IPS DF 19.7 (cell line): Measurements from ENCODE around the gene MTX1.
A peak's percentile ranks its signal among the peaks of the same experiment; 100 is the strongest.
"Not testable (repeated sequence)": the region's sequence is repeated elsewhere in the genome, so short reads cannot be mapped to it uniquely, and the experiment has no call there.

Source experiments
- DNase-seq: peaks from one replicate; pipeline ENCODE4 v3.0.0-alpha.2; 2013; ENCODE audit warnings: low read depth, low spot score

The MTX1 gene, protein sequence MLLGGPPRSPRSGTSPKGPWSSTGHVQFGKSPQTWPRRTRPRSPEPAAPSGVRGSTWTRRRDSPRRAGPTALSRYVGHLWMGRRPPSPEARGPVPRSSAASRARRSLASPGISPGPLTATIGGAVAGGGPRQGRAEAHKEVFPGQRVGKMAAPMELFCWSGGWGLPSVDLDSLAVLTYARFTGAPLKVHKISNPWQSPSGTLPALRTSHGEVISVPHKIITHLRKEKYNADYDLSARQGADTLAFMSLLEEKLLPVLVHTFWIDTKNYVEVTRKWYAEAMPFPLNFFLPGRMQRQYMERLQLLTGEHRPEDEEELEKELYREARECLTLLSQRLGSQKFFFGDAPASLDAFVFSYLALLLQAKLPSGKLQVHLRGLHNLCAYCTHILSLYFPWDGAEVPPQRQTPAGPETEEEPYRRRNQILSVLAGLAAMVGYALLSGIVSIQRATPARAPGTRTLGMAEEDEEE

DNA sequence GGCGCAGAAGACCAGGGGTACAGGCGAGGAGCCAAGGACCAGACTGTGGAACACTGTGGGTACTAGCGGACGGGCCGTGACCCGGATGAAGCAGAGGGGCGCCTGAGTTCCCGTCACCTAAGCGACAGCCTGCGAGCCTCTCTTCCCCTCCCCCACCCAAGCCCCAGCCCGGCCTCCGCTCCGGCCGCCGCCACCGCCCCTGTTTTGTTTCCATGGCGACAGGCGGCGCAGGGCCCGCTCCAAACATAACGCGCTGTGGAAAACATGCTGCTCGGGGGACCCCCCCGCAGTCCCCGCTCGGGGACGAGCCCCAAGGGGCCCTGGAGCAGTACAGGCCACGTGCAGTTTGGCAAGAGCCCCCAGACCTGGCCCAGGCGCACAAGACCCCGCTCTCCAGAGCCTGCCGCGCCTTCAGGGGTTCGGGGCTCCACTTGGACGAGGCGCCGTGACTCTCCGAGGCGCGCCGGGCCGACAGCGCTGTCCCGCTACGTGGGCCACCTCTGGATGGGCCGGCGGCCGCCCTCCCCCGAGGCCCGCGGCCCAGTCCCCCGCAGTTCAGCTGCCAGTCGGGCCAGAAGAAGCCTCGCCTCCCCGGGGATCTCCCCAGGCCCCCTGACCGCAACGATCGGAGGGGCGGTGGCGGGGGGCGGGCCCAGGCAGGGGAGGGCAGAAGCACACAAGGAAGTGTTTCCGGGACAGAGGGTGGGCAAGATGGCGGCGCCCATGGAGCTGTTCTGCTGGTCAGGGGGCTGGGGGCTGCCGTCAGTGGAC lies at the start of gene MTX1:
MTX1 (plus strand) TSS at position 155 of the 771 bp plus-strand sequence; CDS start at position 265, 110 bp downstream.
- DNase-seq: no peak

- no peak for DNase-seq
Measured at GRCh38 chr1:155158991-155159390, 49.5 kb upstream of the MTX1 start.

GRCh38 chr1:155160128-155160527 lies 48.4 kb upstream of the MTX1 start:
- DNase-seq: no peak

DNA sequence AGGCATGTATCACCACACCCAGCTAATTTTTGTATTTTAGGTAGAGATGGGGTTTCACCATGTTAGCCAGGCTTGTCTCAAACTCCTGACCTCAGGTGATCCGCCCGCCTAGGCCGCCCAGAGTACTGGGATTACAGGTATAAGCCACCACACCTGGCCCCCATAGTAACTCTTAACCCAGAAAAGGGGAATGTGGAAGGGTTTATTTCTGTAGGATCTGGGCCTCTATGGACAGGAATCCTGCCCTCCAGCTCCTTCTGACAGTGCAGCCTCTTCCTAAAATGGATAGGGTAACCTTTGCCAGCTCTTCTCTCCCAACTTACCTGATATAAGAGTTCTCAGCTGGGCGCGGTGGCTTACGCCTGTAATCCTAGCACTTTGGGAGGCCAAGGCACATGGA lies 45.9 kb upstream of the MTX1 start:
- not testable (repeated sequence) for DNase-seq

GRCh38 chr1:155163785-155164184 lies 44.7 kb upstream of the MTX1 start:
- DNase-seq: not testable (repeated sequence)

- DNase-seq: not testable (repeated sequence)
Measured at GRCh38 chr1:155164625-155165024, 43.9 kb upstream of the MTX1 start.

GRCh38 chr1:155166051-155166470 lies 42.4 kb upstream of the MTX1 start:
- no peak for DNase-seq

DNA sequence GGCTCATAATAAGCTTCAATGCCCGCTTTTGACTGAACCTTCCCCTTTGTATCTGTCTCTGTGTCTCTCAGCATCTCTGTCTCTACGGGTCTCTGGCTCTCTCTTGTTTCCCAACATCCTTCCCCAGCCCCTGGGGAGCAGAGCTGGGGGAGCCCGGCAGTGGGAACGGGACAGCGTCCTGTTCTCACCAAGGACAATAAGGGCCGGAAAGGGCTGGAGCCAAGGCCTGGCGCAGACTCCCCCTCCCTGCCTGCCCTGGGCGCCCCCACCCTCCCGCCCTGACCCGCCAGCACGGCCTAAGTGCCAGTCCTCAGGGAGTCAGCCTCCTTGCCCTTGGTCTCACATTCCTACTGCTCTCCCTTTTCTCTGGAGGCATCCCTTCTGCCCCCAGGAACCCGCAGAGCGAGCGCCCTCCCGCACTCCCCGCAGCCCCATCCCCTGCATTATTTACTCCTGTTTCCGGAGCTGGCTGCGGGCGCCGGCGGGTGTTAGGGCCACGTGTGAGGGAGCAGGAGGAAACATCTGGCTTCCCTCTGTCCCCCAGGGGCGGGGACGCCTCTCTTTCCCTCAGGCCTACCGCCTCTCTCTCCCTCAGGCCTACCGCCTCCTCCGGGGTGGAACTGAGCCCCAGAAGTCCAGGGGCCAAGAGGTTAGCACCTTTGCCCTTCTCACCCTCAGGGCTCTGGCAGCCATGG lies 41.9 kb upstream of the MTX1 start:
- no peak for DNase-seq

DNA sequence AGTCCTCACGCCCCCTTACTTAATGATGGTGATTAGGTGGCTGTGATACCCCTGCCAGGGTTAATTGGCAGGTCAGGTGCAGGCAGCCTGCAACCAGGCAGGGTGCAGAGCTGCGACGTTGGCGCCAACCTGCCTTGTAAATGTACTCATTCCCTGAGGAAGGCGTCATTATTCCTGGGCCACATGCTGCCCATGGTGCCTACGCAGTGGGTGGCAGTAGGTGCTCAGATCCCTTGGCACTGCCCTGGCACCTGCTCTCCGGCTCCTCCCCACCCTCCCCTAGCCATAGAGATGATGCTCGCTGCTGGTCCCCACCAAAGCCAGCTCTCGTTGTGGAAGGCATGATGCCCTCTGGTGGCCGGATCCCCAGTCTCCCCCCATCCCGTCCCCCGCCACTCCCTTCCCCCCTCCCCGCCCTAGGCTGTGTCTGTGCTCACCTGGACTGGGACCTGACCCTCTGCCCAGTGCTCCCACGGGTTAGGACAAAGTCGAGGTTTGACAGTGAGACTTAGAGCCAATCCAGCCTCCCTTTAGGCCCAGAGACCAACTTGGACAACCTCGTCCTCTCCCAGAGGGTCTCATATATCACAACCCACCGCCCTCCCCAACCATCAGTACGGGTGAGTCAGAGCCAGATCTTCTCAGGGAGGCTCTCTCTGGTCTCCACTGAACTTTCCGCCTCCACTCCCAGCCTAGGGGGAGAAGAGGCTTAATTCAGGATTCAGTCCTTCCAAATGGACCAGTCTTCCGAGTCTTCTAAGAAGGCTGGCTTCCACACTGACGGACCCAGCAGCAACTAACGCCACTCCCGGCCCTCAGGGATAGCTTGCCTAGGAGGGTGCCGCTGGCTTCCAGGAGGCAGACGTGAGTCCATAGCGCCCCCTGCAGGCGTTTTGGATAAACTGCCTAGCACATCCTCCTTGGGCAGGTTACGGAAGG lies 41.1 kb upstream of the MTX1 start:
- no peak for DNase-seq

DNA sequence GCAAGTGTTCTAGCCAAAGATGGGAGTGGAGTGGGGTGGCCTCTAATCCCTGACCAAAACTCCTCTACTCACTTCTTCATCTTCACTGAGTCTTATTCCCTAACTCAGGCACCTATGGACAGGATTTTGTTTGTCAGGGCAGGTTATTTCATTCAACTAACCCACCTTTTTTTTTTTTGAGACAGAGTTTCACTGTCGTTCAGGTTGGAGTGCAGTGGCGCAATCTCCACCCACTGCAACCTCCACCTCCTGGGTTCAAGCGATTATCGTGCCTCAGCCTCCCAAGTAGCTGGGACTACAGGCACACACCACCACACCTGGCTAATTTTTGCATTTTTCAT lies 40.4 kb upstream of the MTX1 start:
- DNase-seq: not testable (repeated sequence)

GRCh38 chr1:155168456-155169210 lies 39.9 kb upstream of the MTX1 start:
- no peak for DNase-seq

GRCh38 chr1:155169541-155169940 lies 39.0 kb upstream of the MTX1 start:
- DNase-seq: no peak

DNA sequence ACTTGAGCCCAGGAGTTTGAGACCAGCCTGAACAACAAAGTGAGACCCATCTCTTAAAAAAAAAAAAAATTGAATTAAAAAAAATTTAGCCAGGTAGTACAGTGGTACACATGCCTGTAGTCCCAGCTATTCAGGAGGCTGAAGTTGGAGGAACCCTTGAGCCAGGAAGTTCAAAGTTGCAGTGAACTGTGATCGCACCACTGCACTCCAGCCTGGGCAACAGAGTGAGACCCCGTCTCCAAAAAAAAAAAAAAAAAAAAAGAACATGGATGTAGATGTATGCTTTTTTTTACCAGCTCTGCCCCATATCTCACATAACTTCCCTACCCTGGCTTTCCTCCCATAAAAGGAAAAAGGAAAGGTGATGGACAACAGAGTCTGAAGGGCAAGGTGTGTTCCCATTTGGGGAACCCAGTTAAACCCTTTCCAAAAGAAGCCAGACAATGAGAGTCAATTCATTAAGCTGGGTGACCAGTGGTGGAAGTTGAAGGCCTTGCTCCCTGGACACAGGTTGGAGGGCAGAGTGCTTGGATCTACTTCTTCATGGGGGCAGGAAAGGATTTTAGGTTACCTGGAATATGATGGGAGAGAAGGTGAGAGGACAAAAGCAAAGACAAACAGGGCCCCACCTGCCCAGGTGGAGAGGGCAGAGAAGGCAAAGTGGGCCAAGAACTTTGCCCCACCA lies 38.3 kb upstream of the MTX1 start:
- DNase-seq: no peak

DNA sequence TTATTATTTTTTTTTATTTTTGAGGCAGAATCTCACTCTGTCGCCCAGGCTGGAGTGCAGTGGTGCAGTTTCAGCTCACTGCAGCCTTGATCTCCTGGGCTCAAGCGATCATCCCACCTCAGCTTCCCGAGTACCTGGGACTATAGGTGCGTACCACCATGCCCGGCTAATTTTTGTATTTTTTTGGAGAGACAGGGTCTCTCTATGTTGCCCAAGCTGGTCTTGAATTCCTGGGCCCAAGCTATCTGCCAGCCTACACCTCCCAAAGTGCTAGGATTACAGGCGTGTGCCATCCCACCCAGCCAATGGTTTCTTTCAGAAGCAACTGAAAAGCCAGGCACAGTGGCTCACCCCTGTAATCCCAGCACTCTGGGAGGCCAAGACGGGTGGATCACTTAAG lies 37.7 kb upstream of the MTX1 start:
- DNase-seq: no peak

DNA sequence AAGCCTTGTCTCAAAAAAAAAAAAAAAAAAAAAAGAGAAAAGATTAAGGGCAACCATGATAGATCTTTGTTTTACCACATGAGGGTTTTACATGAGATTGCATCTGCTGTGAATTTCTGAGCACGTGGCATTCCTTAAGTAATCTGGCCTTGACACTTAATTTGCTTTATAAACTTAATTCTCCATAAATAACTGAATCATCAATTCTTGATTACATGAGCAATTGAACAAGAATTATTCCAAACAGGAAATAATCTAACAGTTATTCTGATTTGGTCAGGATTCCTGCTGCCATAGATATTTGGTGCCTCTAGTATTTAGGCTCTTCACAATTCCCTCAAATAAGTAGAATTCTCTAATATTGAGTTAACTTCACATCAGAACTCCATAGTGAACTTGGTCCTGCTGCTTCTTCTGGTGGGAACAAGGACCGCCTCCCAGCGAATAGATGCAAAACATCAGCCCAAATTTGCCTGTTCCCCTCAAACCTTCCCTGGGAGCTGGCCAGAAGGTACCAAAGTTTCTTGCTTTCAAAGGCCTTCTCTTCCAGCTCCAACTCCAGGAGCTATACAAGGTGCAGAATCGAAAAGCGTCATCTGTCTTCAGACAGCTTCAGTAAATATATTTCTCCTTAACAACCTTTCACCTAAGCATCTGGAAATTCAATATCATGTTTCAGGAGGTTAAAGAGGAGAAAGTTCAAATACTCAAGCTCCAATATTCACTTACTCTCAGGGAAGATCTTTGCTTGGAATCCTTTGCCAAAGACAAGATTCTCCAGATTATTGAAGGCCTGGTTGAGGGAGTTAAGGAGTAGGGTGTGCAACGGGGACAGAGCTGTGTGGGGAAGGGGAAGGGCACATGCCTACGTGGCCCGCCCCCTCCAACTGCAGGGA lies 36.4 kb upstream of the MTX1 start:
- no peak for DNase-seq

GRCh38 chr1:155172732-155173477 lies 35.6 kb upstream of the MTX1 start, which contains the start of gene KRTCAP2:
Gene KRTCAP2, minus strand, starts transcription at chr1:155173304. Its CDS starts 80 bp downstream, at chr1:155173224.
- peak; percentile 94 for DNase-seq

GRCh38 chr1:155173478-155174323 lies 34.8 kb upstream of the MTX1 start, which contains the start of gene TRIM46:
Gene TRIM46, plus strand, starts transcription at chr1:155173849. Its CDS starts 118 bp downstream, at chr1:155173967.
- no peak for DNase-seq
